GM18520 (cell line): ENCODE results near the gene DDX39A.
A peak's percentile ranks its signal among the peaks of the same experiment; 100 is the strongest.
"Not testable (repeated sequence)": the region's sequence is repeated elsewhere in the genome, so short reads cannot be mapped to it uniquely, and the experiment has no call there.

ENCODE experiments used
- ATAC-seq: cut with Tn5 transposase; IDR thresholded peaks from one replicate; pipeline ENCODE4 v1.9.1; 2021; ENCODE audit not compliant: unreplicated experiment

DDX39A gene

GRCh38 chr19:14419106-14419813 lies at the start of gene DDX39A:
Gene DDX39A, minus strand, starts transcription at chr19:14419341. Its CDS starts 6,121 bp downstream, at chr19:14413220.
- peak; percentile 94 for ATAC-seq

GRCh38 chr19:14467816-14468215 lies 48.7 kb upstream of the DDX39A start:
- no peak for ATAC-seq

GRCh38 chr19:14467391-14467790 lies 48.2 kb upstream of the DDX39A start:
- ATAC-seq = no peak

- ATAC-seq = no peak
Observed at GRCh38 chr19:14463747-14464146, 44.6 kb upstream of the DDX39A start.

- not testable (repeated sequence) for ATAC-seq
Observed at GRCh38 chr19:14462401-14462800, 43.3 kb upstream of the DDX39A start.

- no peak for ATAC-seq
Observed at GRCh38 chr19:14460935-14461334, 41.8 kb upstream of the DDX39A start.

- no peak for ATAC-seq
Observed at GRCh38 chr19:14459703-14460102, 40.6 kb upstream of the DDX39A start.

GRCh38 chr19:14452303-14452702 lies 33.2 kb upstream of the DDX39A start:
- not testable (repeated sequence) for ATAC-seq

- ATAC-seq = no peak
Observed at GRCh38 chr19:14450876-14451275, 31.7 kb upstream of the DDX39A start.

- ATAC-seq = no peak
Observed at GRCh38 chr19:14450168-14450874, 31.2 kb upstream of the DDX39A start.

- no peak for ATAC-seq
Observed at GRCh38 chr19:14449321-14449720, 30.2 kb upstream of the DDX39A start.

- ATAC-seq = no peak
Observed at GRCh38 chr19:14446336-14447036, 27.3 kb upstream of the DDX39A start.

- ATAC-seq = no peak
Observed at GRCh38 chr19:14443632-14444216, 24.6 kb upstream of the DDX39A start.

GRCh38 chr19:14442891-14443631 lies 23.9 kb upstream of the DDX39A start:
- ATAC-seq = no peak

- ATAC-seq = no peak
Observed at GRCh38 chr19:14441041-14441938, 22.1 kb upstream of the DDX39A start.

- no peak for ATAC-seq
Observed at GRCh38 chr19:14440049-14440448, 20.9 kb upstream of the DDX39A start.

- ATAC-seq = no peak
Observed at GRCh38 chr19:14439014-14439413, 19.9 kb upstream of the DDX39A start.

GRCh38 chr19:14437578-14438140 lies 18.5 kb upstream of the DDX39A start:
- no peak for ATAC-seq

- no peak for ATAC-seq
Observed at GRCh38 chr19:14435320-14436050, 16.3 kb upstream of the DDX39A start.
